IMR-90 (cell line): Measurements from ENCODE around the gene NXPH4. TPM values are rescaled to one million over a fixed set of nuclear protein-coding genes. Genes with fewer than 3 reads are reported as not detected.

Experiments
- ATAC-seq: fragments of 200-7000 bp; cut with Tn5 transposase; 2 replicates; pipeline ENCODE4 v1.9.1; 2020; ENCODE audit warnings: low read depth, mild to moderate bottlenecking, moderate library complexity
- BruUV-seq: library from RNA; stranded (reverse); fragments of 400-500 nt; replicated peaks from 2 replicates; lab custom pipeline; 2021; lab: Mats Ljungman, UMichigan
- CTCF ChIA-PET: fragments of 300-600 bp; formaldehyde crosslinking; extraction: SDS; loops from one replicate; lab custom pipeline; 2021; ENCODE audit warnings: antibody characterized with exemption; lab: Yijun Ruan, JAX
- POLR2A ChIA-PET: fragments of 300-600 bp; sonication (Branson Sonifier 250); formaldehyde crosslinking; loops from one replicate; lab custom pipeline; 2022; ENCODE audit warnings: antibody characterized with exemption; ENCODE audit not compliant: unreplicated experiment; lab: Charles Lee
- DNase-seq: peaks from one replicate; pipeline ENCODE4 v3.0.0; 2013
- H2AFZ ChIP-seq: replicated peaks from 2 replicates; pipeline ENCODE3; 2013; ENCODE audit warnings: low read length, mild to moderate bottlenecking; ENCODE audit not compliant: poor library complexity
- H2AK5ac ChIP-seq: 2 replicates; pipeline ENCODE4 v1.6.1; 2013; ENCODE audit warnings: low read depth, low read length, inconsistent platforms
- H2AK9ac ChIP-seq: replicated peaks from 2 replicates; pipeline ENCODE3; 2013; ENCODE audit warnings: mild to moderate bottlenecking, low read depth, low read length, moderate library complexity; ENCODE audit not compliant: poor library complexity
- H2BK120ac ChIP-seq: 2 replicates; pipeline ENCODE4 v1.6.1; 2013; ENCODE audit warnings: low read depth, low read length, inconsistent platforms
- H2BK15ac ChIP-seq: 3 replicates; pipeline ENCODE4 v1.6.1; 2013; ENCODE audit warnings: low read depth, low read length, inconsistent platforms
- H2BK20ac ChIP-seq: 2 replicates; pipeline ENCODE4 v1.6.1; 2013; ENCODE audit warnings: low read depth, mild to moderate bottlenecking, inconsistent platforms, low read length, moderate library complexity
- H2BK5ac ChIP-seq: 2 replicates; pipeline ENCODE4 v1.6.1; 2013; ENCODE audit warnings: mild to moderate bottlenecking, low read depth, low read length, inconsistent platforms; ENCODE audit not compliant: poor library complexity, severe bottlenecking
- H3K14ac ChIP-seq: replicated peaks from 2 replicates; pipeline ENCODE4 v1.6.1; 2013; ENCODE audit warnings: low read depth, low read length, inconsistent platforms
- H3K18ac ChIP-seq: 2 replicates; pipeline ENCODE4 v1.6.1; 2013; ENCODE audit warnings: low read depth, low read length, control low read depth
- H3K23ac ChIP-seq: 2 replicates; pipeline ENCODE4 v1.6.1; 2013; ENCODE audit warnings: low read depth, low read length, inconsistent platforms
- H3K27ac ChIP-seq: 2 replicates; pipeline ENCODE4 v1.5.1; 2013; ENCODE audit warnings: mild to moderate bottlenecking, control low read depth, low read length; ENCODE audit not compliant: insufficient read depth
- H3K27me3 ChIP-seq: 2 replicates; pipeline ENCODE4 v1.6.1; 2013; ENCODE audit warnings: low read length; ENCODE audit not compliant: control insufficient read depth, insufficient read depth
- H3K36me3 ChIP-seq: 2 replicates; pipeline ENCODE4 v1.6.1; 2013; ENCODE audit warnings: low read length, mixed read lengths; ENCODE audit not compliant: control insufficient read depth, insufficient read depth
- H3K4ac ChIP-seq: 2 replicates; pipeline ENCODE4 v1.6.1; 2013; ENCODE audit warnings: low read depth, low read length, inconsistent platforms
- H3K4me1 ChIP-seq: 2 replicates; pipeline ENCODE4 v1.6.1; 2013; ENCODE audit warnings: low read length, mixed read lengths; ENCODE audit not compliant: control insufficient read depth, insufficient read depth
- H3K4me2 ChIP-seq: 2 replicates; pipeline ENCODE4 v1.6.1; 2013; ENCODE audit warnings: low read depth, mild to moderate bottlenecking, control low read depth, low read length, moderate library complexity
- H3K4me3 ChIP-seq: 2 replicates; pipeline ENCODE4 v1.5.1; 2013; ENCODE audit warnings: low read depth, mild to moderate bottlenecking, control low read depth, low read length, moderate library complexity; ENCODE audit not compliant: insufficient read depth
- H3K56ac ChIP-seq: 2 replicates; pipeline ENCODE4 v1.6.1; 2013; ENCODE audit warnings: low read length, inconsistent platforms; ENCODE audit not compliant: insufficient read depth; ENCODE audit errors: extremely low read depth
- H3K79me1 ChIP-seq, 2 experiments: 2 replicates each; pipeline ENCODE4 v1.6.1; 2013; ENCODE audit warnings: low read length in 2 of 2, inconsistent platforms in 1 of 2, low read depth in 1 of 2
- H3K9ac ChIP-seq: 2 replicates; pipeline ENCODE4 v1.6.1; 2013; ENCODE audit warnings: low read depth, low read length, control low read depth
- H3K9me1 ChIP-seq: 2 replicates; pipeline ENCODE4 v1.6.1; 2013; ENCODE audit warnings: low read length, inconsistent platforms; ENCODE audit not compliant: insufficient read depth
- H3K9me3 ChIP-seq: 2 replicates; pipeline ENCODE4 v1.6.1; 2013; ENCODE audit warnings: low read length; ENCODE audit not compliant: control insufficient read depth, insufficient read depth
- H4K20me1 ChIP-seq: 2 replicates; pipeline ENCODE4 v1.6.1; 2013; ENCODE audit warnings: low read length, inconsistent platforms; ENCODE audit not compliant: insufficient read depth
- H4K5ac ChIP-seq: 2 replicates; pipeline ENCODE4 v1.6.1; 2013; ENCODE audit warnings: mild to moderate bottlenecking, low read depth, low read length, control low read depth
- H4K8ac ChIP-seq, 2 experiments: 2 replicates each; pipeline ENCODE4 v1.6.1; 2013; ENCODE audit warnings: low read depth in 2 of 2, low read length in 2 of 2, control low read depth in 1 of 2, inconsistent platforms in 1 of 2
- H4K91ac ChIP-seq: 2 replicates; pipeline ENCODE4 v1.6.1; 2013; ENCODE audit warnings: low read depth, low read length, inconsistent platforms; ENCODE audit not compliant: insufficient read depth
- BHLHE40 ChIP-seq: fragments of 150-350 bp; IDR thresholded peaks from 2 replicates; pipeline ENCODE4 v1.6.1; 2016; ENCODE audit warnings: mild to moderate bottlenecking, low read depth, low read length
- CHD1 ChIP-seq: IDR thresholded peaks from 2 replicates; pipeline ENCODE4 v1.6.1; 2012; ENCODE audit warnings: low read depth, low read length, improper control_type of control experiment
- MAFK ChIP-seq: IDR thresholded peaks from 2 replicates; pipeline ENCODE4 v1.6.1; 2012; ENCODE audit warnings: low read depth, low read length, improper control_type of control experiment
- POLR2A ChIP-seq: IDR thresholded peaks from 2 replicates; pipeline ENCODE4 v1.6.1; 2012; ENCODE audit warnings: mild to moderate bottlenecking, low read depth, low read length
- RCOR1 ChIP-seq: IDR thresholded peaks from 2 replicates; pipeline ENCODE4 v1.6.1; 2012; ENCODE audit warnings: mild to moderate bottlenecking, low read length, improper control_type of control experiment; ENCODE audit not compliant: insufficient replicate concordance
- SMC3 ChIP-seq: fragments of 150-350 bp; IDR thresholded peaks from 2 replicates; pipeline ENCODE4 v1.6.1; 2016; ENCODE audit warnings: low read depth, mild to moderate bottlenecking, antibody characterized with exemption, low read length, moderate library complexity
- WGBS, 2 experiments: methylation state at CpG; one replicate each; pipeline versions ENCODE4 v1.1.5 to v1.1.7; 2013; ENCODE audit warnings: missing lambda C conversion rate in 2 of 2; ENCODE audit not compliant: insufficient read length in 1 of 2; ENCODE audit errors: extremely low coverage in 2 of 2; 5-methylcytosine and 5-hydroxymethylcytosine counted together
- dilution Hi-C: fragments of 300-500 bp; cut with HindIII; formaldehyde crosslinking; loops from one replicate; pipeline ENCODE4 v1.14.3; 2018; ENCODE audit warnings: low sequenced_read_pairs; ENCODE audit not compliant: unreplicated experiment
- in situ Hi-C: fragments of 300-500 bp; cut with MboI; formaldehyde crosslinking; loops from 3 replicates; pipeline ENCODE4 v1.14.3; 2019; ENCODE audit warnings: low sequenced_read_pairs, inconsistent platforms, mixed read lengths
- intact Hi-C: fragments of 100-400 bp; cut with micrococcal nuclease; formaldehyde crosslinking; loops from 2 replicates; pipeline ENCODE4 v1.10.0; 2022
- polyA plus RNA-seq, 3 experiments: library from polyadenylated mRNA; depleted of rRNA; stranded (reverse); fragments of >200 nt; gene quantifications; 2 replicates each; pipeline ENCODE4 v1.2.3, GENCODE V29; 2012; ENCODE audit warnings: low replicate concordance in 1 of 3
- total RNA-seq: library from RNA; depleted of rRNA; stranded (reverse); fragments of >200 nt; gene quantifications from 2 replicates; pipeline ENCODE4 v1.2.3, GENCODE V29; 2012

Gene NXPH4
- total and polyA plus RNA-seq, 2 of the 4 experiments (the other 2 are of a cell fraction), result 0.36 to 3.8 TPM

DNA sequence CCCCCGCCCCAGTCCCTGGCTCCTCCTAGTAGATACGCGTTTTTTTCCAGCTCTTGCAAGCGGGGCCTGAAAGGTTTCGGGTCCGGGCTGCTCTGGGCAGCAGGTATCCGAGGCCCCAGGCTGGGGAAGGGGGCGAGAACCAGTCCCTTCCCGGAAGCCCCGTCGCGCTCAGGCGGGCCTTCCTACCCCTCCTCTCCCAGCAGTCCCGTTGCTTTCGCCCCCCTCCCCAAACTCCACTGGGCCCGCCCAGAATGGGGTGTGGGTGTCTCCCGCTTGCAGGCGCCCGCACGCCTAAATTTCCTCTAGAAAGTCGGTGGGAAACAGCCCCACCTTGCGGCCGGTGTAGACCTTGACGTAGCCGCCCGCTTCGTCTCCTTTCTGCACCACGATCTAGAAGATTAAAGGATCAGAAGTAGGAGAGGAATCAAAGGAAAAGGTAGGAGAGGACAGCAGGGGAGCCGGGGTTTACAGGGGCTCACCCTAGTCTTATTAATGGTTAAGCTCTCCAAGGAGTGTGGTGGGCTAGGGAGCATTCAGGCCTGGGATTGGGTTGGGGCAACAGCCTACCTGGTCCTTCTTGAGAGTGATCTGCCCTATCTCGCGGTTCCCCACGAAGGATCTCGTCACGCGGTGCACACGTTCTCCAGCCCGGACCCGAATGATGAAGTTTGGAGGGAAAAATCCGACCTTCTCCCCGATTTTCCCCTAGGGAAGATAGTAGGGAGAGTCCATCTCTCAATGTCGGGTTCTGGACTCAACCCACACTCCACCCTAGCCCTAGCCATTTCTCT lies 27.1 kb downstream of the NXPH4 start (continued):
- TF ChIP-seq BHLHE40 (no peak), MAFK (no peak), POLR2A (no peak)

DNA sequence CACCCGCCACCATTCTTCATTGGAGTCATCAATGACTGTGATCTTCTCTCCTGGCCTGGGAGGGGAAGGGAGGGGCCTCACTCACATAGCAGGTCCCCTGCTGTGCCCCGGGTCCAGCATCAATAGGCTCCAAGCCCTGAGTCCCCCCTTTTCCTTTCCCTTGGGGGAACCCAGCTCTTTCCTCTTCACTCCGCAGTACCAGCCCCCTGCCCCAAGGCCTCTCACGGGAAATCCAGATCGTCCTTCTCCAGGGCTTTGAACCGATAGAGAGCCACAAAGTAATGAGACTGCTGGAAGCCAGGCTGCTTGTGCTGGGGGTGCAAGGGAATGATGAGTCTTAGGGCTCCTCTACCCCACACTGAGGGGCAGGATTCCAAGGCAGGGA lies 27.7 kb downstream of the NXPH4 start:
- no peaks in the 10 kb centered on the region for H3K36me3 ChIP-seq
- H4K8ac ChIP-seq, result no peak overlapping the region
- H4K91ac ChIP-seq, result no peak overlapping the region
- H4K20me1 ChIP-seq, result peaks cover 36% of the 10 kb centered on the region; the same call in 1 of the 2 replicates
- H3K9ac ChIP-seq, result no peak overlapping the region
- DNase-seq (no peak), ATAC-seq (no peak)
- dilution Hi-C loops, result no loop called here
- H2AK9ac ChIP-seq, result no peak overlapping the region
- no peak overlapping the region for H3K18ac ChIP-seq
- H2BK120ac ChIP-seq, result no peak overlapping the region
- peaks cover 0 to 10% of the 10 kb centered on the region in 2 experiments; a peak in 1 of 4 replicates for H3K79me1 ChIP-seq
- no peak overlapping the region for H4K5ac ChIP-seq
- H3K23ac ChIP-seq, result no peak overlapping the region
- H2BK15ac ChIP-seq, result no peak overlapping the region
- no peak overlapping the region for H2BK5ac ChIP-seq
- H3K9me3 ChIP-seq, result no peaks in the 10 kb centered on the region
- no TSS peak for BruUV-seq
- no peak overlapping the region for H3K27ac ChIP-seq
- no peak overlapping the region for H3K4ac ChIP-seq
- peaks cover 16% of the 10 kb centered on the region for H3K4me1 ChIP-seq
- WGBS, 2 experiments, result no CpG with 5 or more reads among the region's 6 CpGs
- H3K9me1 ChIP-seq, result 0 out of 2 replicates have a peak, but pooled peaks cover 7% of the 10 kb centered on the region
- H3K56ac ChIP-seq, result no peak overlapping the region
- H3K14ac ChIP-seq, result no peak overlapping the region
- intact Hi-C loops, result loop anchor here (5.0 kb wide), 1 partner anchor 132 kb away; the partner anchor contains the start of gene STAT6
- H3K4me3 ChIP-seq, result no peak overlapping the region
- H2AFZ ChIP-seq, result no peak overlapping the region
- no peak for TF ChIP-seq SMC3
- no peak for TF ChIP-seq CHD1
- TF ChIP-seq MAFK, result no peak
- TF ChIP-seq RCOR1, result no peak
- no peak overlapping the region for H2BK20ac ChIP-seq
- ChIA-PET POLR2A (no interaction called here), CTCF (interaction anchor here (0.6 to 5.8 kb wide), 2 partner anchors 15 to 63 kb away, joined by 5 to 47 read pairs; partner anchors contain the start of gene SHMT2)
- H3K27me3 ChIP-seq, result peaks cover 6% of the 10 kb centered on the region; the same call in 1 of the 2 replicates
- H2AK5ac ChIP-seq, result 0 out of 2 replicates have a peak overlapping the region, but pooled peaks have one; percentile 36
- H3K4me2 ChIP-seq, result no peak overlapping the region
- in situ Hi-C loops, result no loop called here
